ENCODE results near the gene SRC.

SRC gene

DNA sequence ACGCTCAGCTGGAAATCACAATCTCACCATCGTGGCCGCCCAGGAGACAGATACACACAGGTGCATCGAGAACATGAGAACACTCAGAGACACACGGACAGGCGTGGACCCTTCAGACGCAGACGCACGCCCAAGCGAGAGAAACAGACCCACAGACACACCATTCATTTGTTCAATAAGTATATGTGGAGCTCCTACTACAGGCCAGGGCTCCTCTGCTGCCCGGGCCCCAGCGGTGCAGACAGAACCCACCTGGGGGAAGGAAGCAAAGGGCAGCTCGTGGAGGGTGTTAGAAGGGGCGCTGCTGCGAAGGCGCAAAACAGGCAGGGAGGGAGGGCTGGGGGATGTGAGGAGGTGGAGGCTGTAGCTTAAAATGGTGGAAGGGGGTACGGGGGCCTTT lies 39.2 kb downstream of the SRC start:
- DNase-seq = no peak

DNA sequence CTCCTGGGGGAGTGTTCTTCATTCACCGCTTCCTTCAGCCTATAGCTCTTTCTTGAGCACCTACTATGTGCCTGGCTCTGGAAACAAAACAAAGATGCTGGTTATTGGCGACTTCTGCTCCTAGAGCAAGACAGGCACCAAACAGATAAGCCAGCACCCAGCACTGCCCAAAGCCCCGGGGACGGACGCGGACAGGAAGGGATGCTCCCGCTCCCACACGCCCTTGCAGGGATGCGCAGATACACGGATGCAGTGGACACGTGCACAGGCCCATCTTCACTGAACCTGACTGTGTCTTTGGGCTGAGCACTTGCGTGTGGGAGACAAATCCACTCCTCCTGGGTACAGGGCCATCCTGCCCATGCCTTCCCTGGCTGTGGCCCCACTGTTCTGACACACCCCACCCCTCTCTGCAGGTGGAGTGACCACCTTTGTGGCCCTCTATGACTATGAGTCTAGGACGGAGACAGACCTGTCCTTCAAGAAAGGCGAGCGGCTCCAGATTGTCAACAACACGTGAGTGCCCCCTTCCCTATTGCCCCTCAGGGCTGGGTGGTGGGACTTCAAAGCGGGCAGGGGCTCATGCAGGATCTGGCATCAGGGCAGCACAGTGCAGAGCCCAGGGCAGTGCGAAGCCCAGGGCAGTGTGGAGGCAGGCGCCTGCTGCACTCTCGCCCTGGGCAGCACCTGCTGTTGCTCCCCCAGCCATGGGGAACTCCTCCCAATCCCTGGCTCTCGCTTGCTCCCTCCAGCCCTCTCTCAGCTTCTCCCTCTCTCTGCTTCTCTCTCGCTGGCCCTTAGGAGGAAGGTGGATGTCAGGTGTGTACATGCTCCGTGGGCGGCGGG lies 39.9 kb downstream of the SRC start:
- DNase-seq = no peak

DNA sequence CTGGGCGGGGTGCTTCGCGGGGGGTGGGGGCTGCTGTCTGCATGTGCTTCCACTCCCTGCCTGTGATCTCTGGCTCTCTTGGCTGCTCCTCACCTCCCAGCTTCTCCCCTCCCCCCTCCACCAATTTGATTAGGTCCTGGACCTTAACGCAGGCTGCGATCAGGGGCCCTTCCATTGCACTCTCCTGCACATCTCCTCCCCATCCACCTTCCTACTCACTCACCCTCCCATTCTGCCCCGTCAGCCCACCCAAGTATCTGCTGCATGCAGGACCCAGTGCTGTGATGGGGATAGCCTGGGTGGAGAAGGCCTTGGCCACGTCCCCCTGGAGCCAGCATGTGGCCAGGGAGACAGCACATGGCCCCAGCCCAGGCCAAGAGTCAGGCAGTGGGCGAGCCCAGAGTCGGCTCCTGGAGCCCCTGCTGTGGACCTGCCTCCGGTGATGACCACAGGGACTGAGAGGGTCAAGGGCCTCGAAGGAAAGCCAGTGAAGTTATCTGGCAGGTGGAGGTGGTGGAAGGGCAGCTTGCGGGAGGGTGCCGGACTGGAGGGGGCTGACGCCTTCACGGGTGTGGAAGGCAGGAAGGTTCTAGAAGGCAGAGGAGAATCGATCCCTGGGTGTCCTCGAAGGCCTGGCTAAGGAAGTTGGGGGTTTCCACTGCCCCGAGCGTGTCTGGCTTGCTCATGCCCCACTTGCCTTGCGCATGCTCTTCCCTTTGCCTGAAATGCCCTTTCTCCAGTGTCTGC lies 40.7 kb downstream of the SRC start:
- DNase-seq = no peak

DNA sequence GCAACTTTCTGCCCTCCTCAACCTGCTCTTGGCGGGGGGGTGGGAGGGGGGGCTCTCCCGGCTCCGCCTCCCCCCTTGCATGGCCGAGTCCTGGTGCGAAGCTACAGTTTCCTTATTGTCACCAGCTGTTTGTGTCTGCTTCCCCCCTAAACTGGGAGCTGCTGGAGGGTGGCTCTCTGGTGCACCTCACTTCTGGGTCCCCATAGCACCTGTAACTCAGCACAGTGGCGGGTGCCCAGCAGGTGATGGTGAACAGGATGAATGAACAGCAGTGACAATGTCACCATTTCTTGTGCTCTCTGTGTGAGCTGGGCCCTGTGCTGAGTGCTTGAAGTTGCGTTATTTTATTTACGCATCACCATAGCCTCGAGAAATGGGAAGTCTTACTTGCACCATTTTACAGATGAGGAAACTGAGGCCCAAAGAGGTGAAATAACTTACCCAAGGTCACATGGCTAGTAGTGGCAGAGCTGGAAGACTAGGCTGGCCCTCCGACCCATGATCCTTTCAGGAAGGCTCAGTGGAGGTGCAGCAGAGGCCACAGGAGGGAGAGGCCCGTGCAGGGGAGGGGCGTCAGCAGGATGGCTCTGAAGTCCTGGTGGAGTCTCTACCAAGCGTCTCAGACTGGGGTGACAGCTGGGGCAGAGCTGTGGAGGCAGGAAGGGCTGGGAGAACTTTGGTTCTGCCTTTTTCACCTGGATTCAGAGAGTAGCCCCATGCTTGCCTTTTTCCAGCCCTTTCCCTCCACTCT lies 41.8 kb downstream of the SRC start:
- no peak for DNase-seq

DNA sequence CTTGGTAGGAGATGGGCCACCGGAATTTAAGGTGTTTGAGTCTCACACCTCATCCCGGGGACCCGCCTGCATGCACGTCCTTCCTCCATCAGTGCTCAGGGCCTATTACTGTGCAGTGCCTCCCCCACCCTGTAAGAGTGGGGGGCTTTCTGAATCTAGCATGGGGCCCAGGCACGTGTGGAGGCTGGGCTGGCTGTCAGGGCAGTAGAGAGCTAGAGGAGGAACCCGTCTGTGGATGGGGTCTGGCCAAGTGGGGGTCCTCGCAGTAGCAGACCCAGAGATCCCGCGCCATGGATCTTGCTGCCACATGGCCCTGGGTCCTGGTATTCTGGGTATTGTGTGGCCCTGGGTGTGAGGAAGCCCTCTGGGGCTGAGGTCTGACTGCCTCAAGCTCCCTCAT lies 42.9 kb downstream of the SRC start:
- DNase-seq = no peak

DNA sequence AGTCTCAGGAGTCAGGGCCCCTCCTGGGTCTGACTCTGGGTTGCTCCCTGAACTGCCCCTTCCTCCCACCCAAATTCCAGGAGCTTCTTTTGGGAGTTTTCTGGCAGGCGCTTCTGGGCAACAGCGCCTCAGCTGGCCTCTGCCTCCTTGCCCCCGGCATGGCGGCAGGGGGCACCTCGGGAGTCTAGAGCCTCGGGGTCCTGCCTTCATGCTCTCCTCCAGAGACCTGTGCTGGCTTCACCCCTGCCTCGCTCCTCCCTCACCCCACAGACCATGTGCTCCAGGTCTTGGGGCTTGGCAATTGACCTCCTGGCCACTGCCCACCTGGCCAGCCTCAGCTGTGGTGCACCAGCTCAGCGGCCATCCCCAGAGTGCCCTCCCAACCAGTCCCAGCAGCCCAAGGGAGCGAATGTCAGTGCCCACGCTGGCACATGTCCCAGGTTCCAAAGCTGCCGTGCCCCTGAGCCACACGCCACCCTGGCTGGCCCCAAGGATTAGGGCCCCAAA lies 43.4 kb downstream of the SRC start:
- no peak for DNase-seq

DNA sequence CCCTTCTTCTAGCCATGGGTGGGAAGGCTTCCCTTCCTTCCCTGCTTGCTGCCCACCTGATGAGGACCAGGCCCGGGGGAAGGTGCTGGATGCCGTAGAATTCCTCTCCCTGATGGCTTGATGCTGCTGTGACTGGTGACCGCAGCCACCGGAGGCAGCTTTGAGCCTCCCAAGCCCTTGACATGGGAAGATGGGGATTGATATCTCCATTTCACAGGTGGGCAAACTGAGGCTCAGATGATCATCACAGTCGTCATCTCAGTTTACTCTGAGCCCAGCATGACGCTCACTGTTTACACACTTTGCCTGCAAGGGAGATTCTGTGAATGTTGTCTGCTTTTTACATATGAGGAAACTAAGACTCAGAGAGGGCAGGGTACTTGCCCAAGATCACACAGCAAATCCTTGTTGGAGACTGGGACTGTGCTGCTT lies 43.9 kb downstream of the SRC start:
- no peak for DNase-seq

DNA sequence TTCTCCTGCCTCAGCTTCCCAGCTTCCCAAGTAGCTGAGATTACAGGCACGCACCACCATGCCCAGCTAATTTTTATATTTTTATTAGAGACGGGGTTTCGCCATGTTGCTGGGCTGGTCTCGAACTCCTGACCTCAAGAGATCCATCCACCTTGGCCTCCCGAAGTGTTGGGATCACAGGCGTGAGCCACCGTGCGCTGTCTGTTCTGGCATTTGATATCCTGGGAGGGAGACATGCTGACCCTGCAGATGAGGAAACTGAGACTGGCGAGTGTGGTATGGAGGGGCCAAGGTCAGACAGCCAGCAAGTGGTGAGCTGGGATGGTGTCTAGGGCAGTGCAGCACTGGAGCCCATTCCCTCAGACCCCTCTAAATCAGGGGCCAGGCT lies 44.6 kb downstream of the SRC start:
- DNase-seq = no peak

DNA sequence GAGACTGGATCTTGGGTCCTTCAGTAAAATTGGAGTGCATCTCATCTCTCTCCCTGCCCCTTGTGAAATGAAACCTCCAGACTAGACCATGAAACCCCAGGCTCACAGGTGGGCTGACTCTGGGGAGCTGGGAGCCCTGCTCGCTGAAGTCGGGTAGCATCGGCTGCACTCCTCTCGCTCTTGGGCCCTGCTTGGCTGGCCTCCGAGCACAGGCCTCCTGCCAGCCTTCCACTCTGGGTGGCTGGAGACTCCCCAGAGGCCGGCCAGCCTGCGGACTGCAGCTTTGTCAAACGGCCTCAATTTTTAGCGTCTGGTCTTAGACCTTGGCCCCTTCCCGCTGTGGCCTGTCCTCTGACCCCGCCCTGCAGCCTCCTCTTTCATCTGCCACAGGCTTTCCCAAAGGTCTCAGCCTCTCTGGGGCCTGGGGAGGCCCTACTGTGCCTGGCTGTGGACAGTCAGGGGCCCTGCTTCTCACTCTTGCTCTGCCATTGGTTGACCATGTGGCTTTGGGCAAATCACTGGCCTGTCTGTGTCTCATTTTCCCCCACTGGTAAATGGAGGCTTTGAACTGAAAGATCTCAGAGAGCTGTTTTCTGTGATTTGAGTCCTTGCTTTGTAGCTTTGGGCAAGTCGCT lies 45.1 kb downstream of the SRC start:
- peak; percentile 17 for DNase-seq

DNA sequence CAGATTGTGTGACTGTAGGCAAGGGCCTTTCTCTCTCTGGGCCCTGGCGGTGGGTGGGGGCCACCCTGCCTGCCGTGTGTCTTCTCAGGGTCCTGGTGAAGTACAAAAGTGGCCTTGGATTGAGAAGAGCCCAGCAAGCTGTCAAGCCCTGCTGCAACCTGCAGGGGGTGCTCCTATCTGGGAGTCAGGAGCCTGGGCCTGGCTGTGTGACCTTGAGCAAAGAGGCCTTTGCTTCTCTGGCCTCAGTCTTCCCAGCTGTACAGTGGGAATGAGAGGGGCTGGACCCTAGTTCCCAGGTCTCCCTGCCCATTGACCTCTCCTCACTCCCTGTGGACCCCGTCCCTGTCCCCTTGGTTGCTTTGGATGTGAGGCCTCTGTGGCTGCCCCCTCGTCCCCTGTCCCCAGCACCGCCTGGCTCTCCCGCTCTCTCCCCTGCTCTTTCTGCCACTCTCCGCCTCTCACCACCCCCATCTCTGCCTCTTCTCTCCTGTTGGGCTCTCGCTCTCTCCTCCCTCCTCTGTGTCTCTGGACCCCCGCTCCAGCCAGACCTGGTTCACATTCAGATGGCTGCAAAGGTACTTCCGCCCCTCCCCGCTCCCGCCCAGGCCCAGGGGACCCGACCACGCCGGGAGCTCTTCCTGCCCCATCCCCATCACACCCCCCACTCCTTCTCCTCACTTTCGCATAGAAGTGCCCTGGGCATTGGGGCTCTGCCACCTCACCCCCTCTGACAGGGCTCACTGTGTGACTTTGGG lies 46.7 kb downstream of the SRC start:
- DNase-seq = no peak

DNA sequence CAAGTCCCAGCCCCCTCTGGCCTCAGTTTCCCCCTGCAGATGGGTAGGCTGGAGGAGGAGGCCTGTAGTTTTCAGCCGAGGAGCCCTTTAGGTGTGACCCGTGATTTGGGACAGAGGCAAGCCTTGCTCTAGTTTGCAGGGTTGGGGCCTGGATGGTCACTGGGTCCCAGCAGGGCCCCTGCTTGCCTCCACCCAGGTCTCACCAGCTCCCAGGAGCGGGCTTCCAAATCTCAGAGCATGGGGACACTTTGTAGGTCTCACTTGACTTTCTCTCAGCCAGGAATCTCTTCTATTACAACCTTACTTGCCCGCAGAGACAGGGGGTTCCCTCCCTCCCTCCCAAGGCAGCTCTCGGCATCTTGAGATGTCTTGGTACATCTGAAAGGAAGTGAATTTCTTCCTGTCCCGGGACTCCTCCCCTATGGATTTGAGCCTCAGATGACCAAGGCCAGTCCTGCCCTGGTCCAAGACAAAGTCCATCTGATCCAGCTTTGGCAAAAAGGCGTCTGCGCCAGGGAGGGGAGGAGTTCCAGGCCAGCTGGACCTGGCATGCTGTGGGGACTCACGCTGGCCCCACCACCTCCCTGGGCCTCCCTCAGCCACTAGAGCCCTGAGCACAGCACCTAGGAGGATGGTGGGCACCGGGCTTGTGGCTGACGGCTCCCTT lies 47.4 kb downstream of the SRC start:
- no peak for DNase-seq

DNA sequence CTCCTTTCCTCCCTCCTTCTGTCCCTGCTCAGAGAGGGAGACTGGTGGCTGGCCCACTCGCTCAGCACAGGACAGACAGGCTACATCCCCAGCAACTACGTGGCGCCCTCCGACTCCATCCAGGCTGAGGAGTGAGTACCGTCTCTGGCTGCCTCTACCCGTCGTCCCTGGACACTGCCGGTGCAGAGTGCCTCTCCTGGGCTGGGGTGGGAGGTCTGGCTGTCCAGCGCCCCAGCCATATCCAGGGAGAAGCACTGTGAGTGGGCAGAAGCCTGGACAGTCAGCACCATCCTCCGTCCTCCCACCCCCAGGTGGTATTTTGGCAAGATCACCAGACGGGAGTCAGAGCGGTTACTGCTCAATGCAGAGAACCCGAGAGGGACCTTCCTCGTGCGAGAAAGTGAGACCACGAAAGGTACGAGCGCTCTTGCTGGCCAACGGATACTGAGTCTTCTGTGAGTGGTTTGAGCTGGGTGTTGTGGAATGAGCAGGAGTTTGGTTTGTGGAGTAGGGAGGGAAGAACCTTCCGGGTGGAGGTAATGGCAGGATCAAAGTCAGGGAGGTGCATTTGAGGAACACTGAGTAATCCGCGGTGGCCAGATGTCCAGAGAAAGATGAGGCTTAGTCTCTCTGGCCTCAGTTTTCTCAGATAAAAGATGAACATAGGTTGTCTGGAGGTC lies 48.1 kb downstream of the SRC start:
- no peak for DNase-seq

DNA sequence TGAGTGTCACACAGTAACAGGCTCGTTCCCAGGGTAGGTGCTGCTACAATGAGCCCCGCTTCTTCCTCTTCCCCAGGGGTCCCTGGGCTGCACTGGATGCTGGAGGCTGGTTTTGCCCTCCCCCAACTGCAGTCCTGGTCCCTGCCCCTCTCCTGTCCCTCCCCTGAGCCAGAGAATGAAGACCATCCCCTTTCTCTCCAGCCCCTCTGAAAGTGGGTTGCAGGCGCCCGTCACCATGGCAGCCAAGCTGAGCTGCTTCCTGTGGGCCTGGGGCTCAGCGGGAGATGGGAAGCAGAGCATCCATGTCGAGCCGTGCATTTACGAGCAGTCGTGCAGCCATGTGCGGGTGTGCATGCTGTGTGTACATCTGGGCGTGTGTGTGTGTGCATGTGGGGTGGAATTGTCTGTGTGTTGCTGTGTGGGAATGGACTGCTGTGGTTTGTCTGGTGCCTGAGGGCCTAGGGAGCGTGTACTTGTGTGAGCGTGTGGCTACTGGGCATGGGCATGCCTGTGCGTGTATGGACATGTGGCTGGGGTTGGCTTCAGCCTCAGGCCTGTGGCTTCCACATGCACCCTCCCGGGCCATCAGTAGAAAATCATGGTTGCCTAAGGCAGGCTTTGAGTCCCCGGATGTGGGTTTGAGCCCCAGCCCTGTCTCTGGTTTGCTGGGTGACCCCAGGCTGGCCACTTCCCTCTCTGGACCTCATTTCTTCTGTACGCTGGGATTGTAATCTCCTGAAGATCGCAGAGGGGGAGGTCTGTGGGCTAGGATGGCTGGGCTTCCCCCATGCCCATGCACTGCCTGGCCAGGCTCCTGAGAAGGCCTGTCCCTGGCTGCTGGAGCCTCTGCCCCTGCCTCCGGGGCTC lies 48.8 kb downstream of the SRC start:
- no peak for DNase-seq

DNA sequence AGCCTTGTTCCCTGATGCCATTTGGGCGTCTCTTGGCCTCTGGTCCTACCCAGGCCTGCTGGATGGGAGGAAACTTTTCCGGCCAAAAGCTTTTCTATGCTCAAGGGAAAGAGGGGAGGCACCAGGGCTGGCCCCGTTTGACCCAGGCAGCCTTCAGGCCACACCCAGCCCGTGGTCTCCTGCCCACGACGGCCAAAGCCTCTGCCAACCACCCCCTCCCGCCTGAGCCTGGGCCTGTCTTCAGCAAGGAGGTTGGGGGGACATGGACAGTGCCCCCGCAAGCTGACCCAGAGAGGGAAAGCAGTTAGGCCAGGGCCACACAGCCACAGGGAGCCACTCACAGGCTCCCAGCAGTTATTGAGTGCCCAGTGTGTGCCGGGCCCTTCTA lies 49.5 kb downstream of the SRC start:
- DNase-seq = no peak

DNA sequence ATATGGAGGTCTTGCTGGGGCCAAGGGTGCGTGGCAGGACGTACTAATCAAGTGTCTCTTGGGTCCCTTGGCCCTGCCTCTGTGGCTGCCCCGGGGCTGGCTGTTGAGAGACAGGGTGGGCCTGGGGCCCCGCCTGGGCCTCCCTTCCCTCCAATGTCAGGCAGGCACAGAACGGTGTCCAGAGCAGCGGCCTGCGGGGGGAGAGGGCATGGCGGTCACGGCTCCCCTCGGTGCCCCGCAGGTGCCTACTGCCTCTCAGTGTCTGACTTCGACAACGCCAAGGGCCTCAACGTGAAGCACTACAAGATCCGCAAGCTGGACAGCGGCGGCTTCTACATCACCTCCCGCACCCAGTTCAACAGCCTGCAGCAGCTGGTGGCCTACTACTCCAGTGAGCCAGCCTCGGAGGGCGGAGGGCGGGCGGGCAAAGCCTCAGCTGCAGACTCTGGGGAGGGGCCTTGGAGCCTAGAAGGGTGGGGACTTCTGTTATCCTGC lies 50.0 kb downstream of the SRC start:
- DNase-seq = peak; percentile 88

DNA sequence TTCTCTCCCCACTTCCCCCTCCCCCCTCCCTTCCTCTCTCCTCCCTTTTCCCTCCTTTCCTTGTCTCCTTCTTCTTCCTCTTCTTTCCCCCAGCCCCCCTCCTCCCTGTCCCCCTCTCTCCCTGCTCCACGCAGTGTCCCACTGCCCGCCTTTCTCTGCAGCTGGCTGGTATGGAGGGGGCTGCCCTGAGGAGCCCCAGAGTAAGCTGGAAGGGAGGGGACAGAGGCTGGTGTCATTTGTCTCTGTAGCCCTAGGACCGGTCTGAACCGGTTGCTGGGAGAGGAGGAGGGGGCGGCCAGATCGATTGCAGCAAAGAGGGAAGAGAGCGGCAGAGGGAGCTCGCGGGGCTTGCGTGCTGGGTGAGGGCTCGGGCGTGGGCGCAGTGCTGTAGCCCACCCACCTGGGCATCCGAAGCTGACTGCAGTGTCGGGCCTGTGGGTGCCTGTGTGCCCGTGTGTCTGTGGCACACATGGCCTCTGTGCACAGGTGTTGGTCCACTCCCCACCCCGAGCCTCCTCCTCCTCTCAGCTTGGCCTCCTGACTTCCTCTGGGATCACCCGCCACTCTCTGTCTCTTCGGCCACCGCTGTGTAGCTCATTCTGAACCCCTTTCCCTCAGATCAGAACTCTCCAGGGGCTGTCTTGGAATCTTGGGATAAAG lies 50.6 kb downstream of the SRC start:
- DNase-seq = peak; percentile 93

DNA sequence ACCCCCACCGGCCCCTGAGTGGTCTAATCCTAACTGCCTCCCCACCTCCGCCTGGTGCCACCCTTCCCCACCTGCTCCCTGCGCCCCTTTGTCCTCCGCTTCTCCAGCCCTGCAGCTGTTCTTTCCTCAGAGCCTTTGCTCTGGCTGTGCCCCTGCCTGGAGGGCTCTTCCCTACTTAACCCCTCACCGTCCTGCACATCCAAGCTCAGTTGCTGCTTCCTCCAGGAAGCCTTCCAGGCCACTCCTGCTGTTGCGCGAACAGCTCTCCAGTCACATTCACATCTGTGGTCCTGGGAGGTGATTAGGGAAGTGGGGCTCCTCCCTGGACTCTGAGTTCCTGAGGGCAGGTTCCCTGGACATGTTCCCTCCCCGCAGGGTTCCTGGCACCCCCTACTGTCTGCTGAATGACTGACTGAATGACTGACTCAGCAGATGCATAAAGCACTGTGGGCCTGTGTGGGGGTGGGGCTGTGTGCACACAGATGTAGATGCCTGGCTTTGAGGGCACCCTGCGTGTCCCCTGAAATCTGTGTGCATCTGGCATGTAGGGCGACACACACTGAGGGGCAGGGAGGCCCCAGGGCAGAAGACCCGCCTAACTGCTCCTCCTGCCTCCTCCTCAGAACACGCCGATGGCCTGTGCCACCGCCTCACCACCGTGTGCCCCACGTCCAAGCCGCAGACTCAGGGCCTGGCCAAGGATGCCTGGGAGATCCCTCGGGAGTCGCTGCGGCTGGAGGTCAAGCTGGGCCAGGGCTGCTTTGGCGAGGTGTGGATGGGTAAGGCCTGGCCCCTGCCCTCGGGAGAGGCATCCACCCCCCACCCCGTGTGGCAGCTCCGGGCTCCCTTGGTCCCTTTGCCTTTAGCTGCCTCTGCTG lies 51.4 kb downstream of the SRC start:
- no peak for DNase-seq
